ENCODE results near the gene CTTN.
"Not testable (repeated sequence)": the region's sequence is repeated elsewhere in the genome, so short reads cannot be mapped to it uniquely, and the experiment has no call there.

Gene CTTN

DNA sequence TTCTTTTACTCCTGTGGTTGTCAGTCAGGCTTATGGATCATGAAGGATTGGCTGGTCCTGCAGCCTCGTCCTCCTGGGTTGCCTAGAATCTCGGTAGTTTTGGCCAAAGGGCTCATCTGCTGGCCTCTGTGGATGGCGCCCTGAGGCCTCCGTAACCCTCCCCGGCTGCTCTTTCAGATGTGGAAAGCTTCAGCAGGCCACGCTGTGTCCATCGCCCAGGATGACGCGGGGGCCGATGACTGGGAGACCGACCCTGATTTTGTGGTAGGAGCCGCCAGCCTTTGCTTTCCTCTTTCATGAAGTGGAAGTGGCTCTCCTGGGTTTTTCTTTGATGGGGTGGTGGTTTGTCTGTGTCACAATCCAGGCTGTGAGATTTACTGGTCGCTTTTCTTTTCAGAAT, 8.8 kb downstream of the CTTN start:
- TF ChIP-seq, protein P1, sequence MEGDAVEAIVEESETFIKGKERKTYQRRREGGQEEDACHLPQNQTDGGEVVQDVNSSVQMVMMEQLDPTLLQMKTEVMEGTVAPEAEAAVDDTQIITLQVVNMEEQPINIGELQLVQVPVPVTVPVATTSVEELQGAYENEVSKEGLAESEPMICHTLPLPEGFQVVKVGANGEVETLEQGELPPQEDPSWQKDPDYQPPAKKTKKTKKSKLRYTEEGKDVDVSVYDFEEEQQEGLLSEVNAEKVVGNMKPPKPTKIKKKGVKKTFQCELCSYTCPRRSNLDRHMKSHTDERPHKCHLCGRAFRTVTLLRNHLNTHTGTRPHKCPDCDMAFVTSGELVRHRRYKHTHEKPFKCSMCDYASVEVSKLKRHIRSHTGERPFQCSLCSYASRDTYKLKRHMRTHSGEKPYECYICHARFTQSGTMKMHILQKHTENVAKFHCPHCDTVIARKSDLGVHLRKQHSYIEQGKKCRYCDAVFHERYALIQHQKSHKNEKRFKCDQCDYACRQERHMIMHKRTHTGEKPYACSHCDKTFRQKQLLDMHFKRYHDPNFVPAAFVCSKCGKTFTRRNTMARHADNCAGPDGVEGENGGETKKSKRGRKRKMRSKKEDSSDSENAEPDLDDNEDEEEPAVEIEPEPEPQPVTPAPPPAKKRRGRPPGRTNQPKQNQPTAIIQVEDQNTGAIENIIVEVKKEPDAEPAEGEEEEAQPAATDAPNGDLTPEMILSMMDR (conservative IDR thresholded peaks at IDR 0.05; ENCODE audit: low read depth, low read length) = no peak
- no peak overlapping the region for H3K27ac ChIP-seq
- H3K9ac ChIP-seq = no peak overlapping the region
- no peak overlapping the region for H2AFZ ChIP-seq (ENCODE audit: low read depth)
- no peaks in the 10 kb centered on the region for H4K20me1 ChIP-seq (ENCODE audit: insufficient read depth)
- no peaks in the 10 kb centered on the region for H3K79me2 ChIP-seq (ENCODE audit: insufficient read depth, low read depth)
- H3K4me3 ChIP-seq (IDR thresholded peaks at IDR 0.05; ENCODE audit: insufficient read depth, low read depth, low read length) = no peak overlapping the region
- H3K27me3 ChIP-seq (ENCODE audit: insufficient read depth, low read depth) = no peaks in the 10 kb centered on the region
- H3K4me1 ChIP-seq (ENCODE audit: low read depth, poor library complexity, severe bottlenecking) = no peaks in the 10 kb centered on the region
- no peak overlapping the region for H3K4me2 ChIP-seq
- H3K36me3 ChIP-seq (ENCODE audit: insufficient read depth) = no peaks in the 10 kb centered on the region

GRCh38 chr11:70407814-70408213, 9.5 kb downstream of the CTTN start:
- Histone ChIP-seq H3K4me3 (IDR thresholded peaks at IDR 0.05; ENCODE audit: insufficient read depth, low read depth, low read length) (no peak overlapping the region), H3K4me2 (no peak overlapping the region), H3K79me2 (ENCODE audit: insufficient read depth, low read depth) (no peaks in the 10 kb centered on the region), H4K20me1 (ENCODE audit: insufficient read depth) (no peaks in the 10 kb centered on the region), H3K27ac (no peak overlapping the region), H3K27me3 (ENCODE audit: insufficient read depth, low read depth) (no peaks in the 10 kb centered on the region), H3K36me3 (ENCODE audit: insufficient read depth) (no peaks in the 10 kb centered on the region), H3K4me1 (ENCODE audit: low read depth, poor library complexity, severe bottlenecking) (no peaks in the 10 kb centered on the region), H2AFZ (ENCODE audit: low read depth) (no peak overlapping the region), H3K9ac (no peak overlapping the region)
- TF ChIP-seq, protein P1 (conservative IDR thresholded peaks at IDR 0.05; ENCODE audit: low read depth, low read length) = no peak

GRCh38 chr11:70408326-70408725, 10.0 kb downstream of the CTTN start:
- not testable (repeated sequence) for H3K4me1 ChIP-seq (ENCODE audit: low read depth, poor library complexity, severe bottlenecking); H3K4me3 ChIP-seq (IDR thresholded peaks at IDR 0.05; ENCODE audit: insufficient read depth, low read depth, low read length); H2AFZ ChIP-seq (ENCODE audit: low read depth); H3K79me2 ChIP-seq (ENCODE audit: insufficient read depth, low read depth); H3K36me3 ChIP-seq (ENCODE audit: insufficient read depth); H3K9ac ChIP-seq; H3K4me2 ChIP-seq; H3K27me3 ChIP-seq (ENCODE audit: insufficient read depth, low read depth); H3K27ac ChIP-seq; H4K20me1 ChIP-seq (ENCODE audit: insufficient read depth)

- Histone ChIP-seq H3K27me3 (ENCODE audit: insufficient read depth, low read depth) (no peaks in the 10 kb centered on the region), H3K4me3 (IDR thresholded peaks at IDR 0.05; ENCODE audit: insufficient read depth, low read depth, low read length) (no peak overlapping the region), H3K36me3 (ENCODE audit: insufficient read depth) (no peaks in the 10 kb centered on the region), H3K4me2 (no peak overlapping the region), H3K79me2 (ENCODE audit: insufficient read depth, low read depth) (no peaks in the 10 kb centered on the region), H4K20me1 (ENCODE audit: insufficient read depth) (no peaks in the 10 kb centered on the region), H3K27ac (no peak overlapping the region), H3K4me1 (ENCODE audit: low read depth, poor library complexity, severe bottlenecking) (no peaks in the 10 kb centered on the region), H2AFZ (ENCODE audit: low read depth) (no peak overlapping the region), H3K9ac (no peak overlapping the region)
- TF ChIP-seq, protein P1 (conservative IDR thresholded peaks at IDR 0.05; ENCODE audit: low read depth, low read length) = no peak
These were observed 11.1 kb downstream of the CTTN start for GRCh38 chr11:70409437-70409836.

DNA sequence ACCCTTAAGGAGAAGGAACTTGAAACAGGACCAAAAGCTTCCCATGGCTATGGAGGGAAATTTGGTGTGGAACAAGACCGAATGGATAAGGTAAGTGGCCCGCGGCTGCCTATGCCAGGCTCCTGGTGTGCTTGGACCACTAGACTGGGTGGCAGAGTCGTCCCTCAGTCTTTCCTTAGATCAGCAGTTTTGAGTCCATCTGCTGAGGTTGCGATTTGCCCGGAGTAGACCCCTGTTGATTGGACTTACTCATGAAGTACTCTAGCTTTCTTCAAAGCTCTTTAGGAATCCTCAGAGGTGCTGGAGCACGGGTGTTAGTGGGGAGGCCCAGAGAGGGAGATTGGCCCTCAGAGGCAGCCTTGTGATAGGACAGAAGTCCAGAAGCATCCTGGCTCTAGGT, 11.5 kb downstream of the CTTN start:
- Histone ChIP-seq H3K36me3 (ENCODE audit: insufficient read depth) (no peaks in the 10 kb centered on the region), H3K79me2 (ENCODE audit: insufficient read depth, low read depth) (no peaks in the 10 kb centered on the region), H3K27ac (no peak overlapping the region), H3K4me1 (ENCODE audit: low read depth, poor library complexity, severe bottlenecking) (no peaks in the 10 kb centered on the region), H3K27me3 (ENCODE audit: insufficient read depth, low read depth) (no peaks in the 10 kb centered on the region), H3K4me3 (IDR thresholded peaks at IDR 0.05; ENCODE audit: insufficient read depth, low read depth, low read length) (no peak overlapping the region), H3K9ac (no peak overlapping the region), H4K20me1 (ENCODE audit: insufficient read depth) (no peaks in the 10 kb centered on the region), H3K4me2 (no peak overlapping the region), H2AFZ (ENCODE audit: low read depth) (no peak overlapping the region)
- TF ChIP-seq, protein P1 (conservative IDR thresholded peaks at IDR 0.05; ENCODE audit: low read depth, low read length) = no peak
